ENCODE measurements around the gene LDLRAD4.

Gene LDLRAD4

GRCh38 chr18:13286456-13287125 lies 68.0 kb downstream of the LDLRAD4 start:
- DNase-seq (ENCODE audit: low read depth), result no peak

GRCh38 chr18:13287372-13287771 lies 68.8 kb downstream of the LDLRAD4 start:
- DNase-seq (ENCODE audit: low read depth), result no peak

- no peak for DNase-seq (ENCODE audit: low read depth)
These were observed 70.1 kb downstream of the LDLRAD4 start for GRCh38 chr18:13288509-13289133.

GRCh38 chr18:13289481-13290205 lies 71.1 kb downstream of the LDLRAD4 start:
- no peak for DNase-seq (ENCODE audit: low read depth)

GRCh38 chr18:13290856-13291271 lies 72.3 kb downstream of the LDLRAD4 start:
- no peak for DNase-seq (ENCODE audit: low read depth)

- no peak for DNase-seq (ENCODE audit: low read depth)
These were observed 72.7 kb downstream of the LDLRAD4 start for GRCh38 chr18:13291299-13291698.

GRCh38 chr18:13291745-13292447 lies 73.3 kb downstream of the LDLRAD4 start:
- no peak for DNase-seq (ENCODE audit: low read depth)

- DNase-seq (ENCODE audit: low read depth), result no peak
These were observed 74.2 kb downstream of the LDLRAD4 start for GRCh38 chr18:13292736-13293135.

- DNase-seq (ENCODE audit: low read depth), result no peak
These were observed 75.7 kb downstream of the LDLRAD4 start for GRCh38 chr18:13294309-13294708.

- DNase-seq (ENCODE audit: low read depth), result no peak
These were observed 77.3 kb downstream of the LDLRAD4 start for GRCh38 chr18:13295894-13296293.

GRCh38 chr18:13296867-13297574 lies 78.5 kb downstream of the LDLRAD4 start:
- DNase-seq (ENCODE audit: low read depth), result no peak

GRCh38 chr18:13298262-13298661 lies 79.7 kb downstream of the LDLRAD4 start:
- DNase-seq (ENCODE audit: low read depth), result no peak

- no peak for DNase-seq (ENCODE audit: low read depth)
These were observed 81.5 kb downstream of the LDLRAD4 start for GRCh38 chr18:13300029-13300428.

GRCh38 chr18:13300796-13301195 lies 82.2 kb downstream of the LDLRAD4 start:
- DNase-seq (ENCODE audit: low read depth), result no peak

GRCh38 chr18:13302040-13302439 lies 83.5 kb downstream of the LDLRAD4 start:
- DNase-seq (ENCODE audit: low read depth), result no peak

GRCh38 chr18:13302457-13303225 lies 84.1 kb downstream of the LDLRAD4 start:
- no peak for DNase-seq (ENCODE audit: low read depth)

GRCh38 chr18:13303756-13304364 lies 85.3 kb downstream of the LDLRAD4 start:
- DNase-seq (ENCODE audit: low read depth), result no peak

GRCh38 chr18:13305301-13305700 lies 86.7 kb downstream of the LDLRAD4 start:
- no peak for DNase-seq (ENCODE audit: low read depth)

GRCh38 chr18:13306583-13306982 lies 88.0 kb downstream of the LDLRAD4 start:
- DNase-seq (ENCODE audit: low read depth), result no peak

GRCh38 chr18:13308369-13308768 lies 89.8 kb downstream of the LDLRAD4 start:
- DNase-seq (ENCODE audit: low read depth), result peak; percentile 44
